NCI-H2081 treated with DMSO at 0.1 percent for 48 hours (cell line): ENCODE measurements around the gene JMJD1C.
A peak's percentile ranks its signal among the peaks of the same experiment; 100 is the strongest.
"Not testable (repeated sequence)": the region's sequence is repeated elsewhere in the genome, so short reads cannot be mapped to it uniquely, and the experiment has no call there.

ENCODE experiments used
- DNase-seq: peaks from one replicate; lab custom pipeline; 2025; lab: John Stamatoyannopoulos, UW

Gene JMJD1C

GRCh38 chr10:63283901-63284300, 181.9 kb downstream of the JMJD1C start:
- DNase-seq, result not testable (repeated sequence)

DNA sequence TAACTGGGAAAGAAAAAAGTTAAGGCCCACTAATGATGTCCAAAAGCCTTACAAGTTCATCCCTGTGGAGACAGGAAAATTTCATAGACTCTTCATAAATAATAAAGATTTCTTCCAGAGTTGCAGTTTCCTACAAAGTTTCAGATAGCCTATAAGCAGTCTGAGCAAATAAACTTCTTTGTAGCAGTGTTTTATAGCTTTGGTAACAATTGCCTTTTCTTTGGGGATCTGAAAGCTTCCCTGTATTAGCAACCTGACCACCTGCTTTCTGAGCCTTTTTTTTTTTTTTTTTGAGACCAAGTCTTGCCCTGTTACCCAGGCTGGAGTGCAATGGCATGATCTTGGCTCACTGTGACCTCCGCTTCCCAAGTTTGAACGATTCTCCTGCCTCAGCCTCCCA, 182.7 kb downstream of the JMJD1C start:
- DNase-seq, result no peak

DNA sequence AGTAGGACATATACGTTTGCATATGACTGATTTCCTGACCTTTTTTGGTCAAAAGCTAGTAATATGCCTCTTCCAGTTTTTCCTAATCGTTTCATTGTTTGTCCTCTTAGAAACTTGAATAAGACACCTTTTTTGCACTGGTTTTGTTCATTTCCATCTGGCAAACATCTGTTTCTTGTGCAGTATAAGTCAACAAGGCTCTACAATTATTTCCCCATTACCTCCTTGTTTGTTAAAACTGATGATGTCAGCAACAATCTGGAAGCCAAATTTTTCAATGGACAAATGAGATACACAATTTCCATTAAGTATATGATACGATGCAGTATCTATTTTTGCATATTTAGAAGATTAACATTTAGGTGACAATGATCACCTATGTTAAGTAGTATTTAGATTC, 183.8 kb downstream of the JMJD1C start:
- no peak for DNase-seq

DNA sequence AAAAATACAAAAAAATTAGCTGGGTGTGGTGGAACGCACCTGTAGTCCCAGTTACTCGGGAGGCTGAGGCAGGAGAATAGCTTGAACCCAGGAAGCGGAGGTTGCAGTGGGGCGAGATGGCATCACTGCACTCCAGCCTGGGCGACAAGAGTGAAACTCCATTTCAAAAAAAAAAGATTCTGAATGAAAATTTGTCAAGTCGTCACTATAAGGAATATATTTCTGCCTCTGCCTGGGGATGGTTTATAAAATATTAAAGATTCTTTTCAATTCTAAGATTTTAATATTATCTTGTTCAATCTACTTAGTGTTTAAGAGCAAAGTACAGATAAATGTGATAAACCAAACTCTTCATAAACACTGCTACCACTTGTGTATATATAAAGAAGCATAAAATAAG, 185.4 kb downstream of the JMJD1C start:
- DNase-seq, result no peak

DNA sequence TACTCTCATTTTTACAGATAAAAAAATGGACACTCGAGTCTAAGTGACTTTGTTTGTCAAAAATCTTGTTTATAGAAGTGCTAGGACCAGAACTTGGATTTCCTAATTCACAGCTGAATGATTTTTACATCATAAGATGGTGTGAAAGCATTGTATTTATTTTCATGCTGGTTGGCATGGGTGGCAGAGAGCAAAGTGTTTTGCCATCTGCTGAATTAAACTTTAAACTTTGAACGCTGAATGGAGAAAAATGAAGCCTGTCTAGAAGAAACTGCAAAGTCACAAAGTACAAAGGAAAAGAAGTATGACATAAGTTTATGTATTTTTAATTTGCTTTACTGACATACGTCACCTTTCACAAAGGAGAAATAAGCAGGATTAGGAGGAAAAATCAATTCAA, 190.7 kb downstream of the JMJD1C start:
- DNase-seq, result no peak

DNA sequence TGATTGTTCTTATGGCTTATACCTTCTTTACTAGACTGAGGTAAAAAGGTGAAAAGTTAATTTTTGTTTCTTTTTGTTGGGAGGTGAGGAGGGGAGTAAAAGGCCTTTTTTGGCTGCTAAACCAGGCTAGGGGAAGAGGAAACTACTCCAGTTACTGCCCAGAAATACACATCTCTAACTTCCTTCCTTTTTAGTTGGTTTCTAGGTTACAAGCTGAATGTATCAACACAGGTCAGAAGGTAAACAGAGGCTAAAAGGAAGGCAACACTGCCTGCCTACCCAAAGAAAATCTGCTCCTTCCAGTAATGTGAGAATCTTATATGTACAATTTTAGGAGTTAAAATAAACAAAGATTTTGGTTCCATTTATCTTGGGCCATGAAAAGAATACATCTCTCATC, 192.2 kb downstream of the JMJD1C start:
- no peak for DNase-seq

- peak; percentile 82 for DNase-seq
Measured at GRCh38 chr10:63268798-63269503, 196.8 kb downstream of the JMJD1C start.

DNA sequence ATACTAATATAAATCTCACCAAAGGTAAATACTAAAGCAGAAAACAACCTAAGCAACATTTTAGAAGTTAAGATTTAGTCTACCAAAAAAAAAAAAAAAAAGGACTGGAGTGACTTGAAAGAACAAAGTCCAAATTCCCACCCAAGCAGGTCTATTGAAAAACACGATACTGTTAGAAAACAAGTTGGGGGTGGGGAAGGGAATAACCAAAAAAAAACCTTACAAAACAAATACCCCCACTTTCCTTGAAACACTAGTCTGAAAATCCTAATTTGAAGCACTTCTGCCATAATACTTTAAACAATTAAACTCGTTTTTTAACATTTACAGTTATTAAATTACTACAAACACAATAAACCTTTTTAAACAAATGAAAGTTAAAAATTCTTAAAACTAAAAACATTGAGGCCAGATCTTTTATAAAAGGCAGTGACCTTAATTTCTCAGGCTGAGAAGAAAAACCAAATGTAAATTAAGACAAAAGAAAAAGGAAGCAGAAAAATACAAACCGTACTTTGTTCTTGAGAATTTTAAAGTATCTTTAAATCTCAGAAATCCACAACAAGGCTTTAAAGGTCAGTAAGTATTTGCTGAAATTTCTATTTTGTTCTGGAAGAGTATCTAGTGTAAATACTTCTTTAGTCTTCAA, 197.5 kb downstream of the JMJD1C start:
- no peak for DNase-seq

GRCh38 chr10:63267414-63268148, 198.2 kb downstream of the JMJD1C start:
- no peak for DNase-seq

DNA sequence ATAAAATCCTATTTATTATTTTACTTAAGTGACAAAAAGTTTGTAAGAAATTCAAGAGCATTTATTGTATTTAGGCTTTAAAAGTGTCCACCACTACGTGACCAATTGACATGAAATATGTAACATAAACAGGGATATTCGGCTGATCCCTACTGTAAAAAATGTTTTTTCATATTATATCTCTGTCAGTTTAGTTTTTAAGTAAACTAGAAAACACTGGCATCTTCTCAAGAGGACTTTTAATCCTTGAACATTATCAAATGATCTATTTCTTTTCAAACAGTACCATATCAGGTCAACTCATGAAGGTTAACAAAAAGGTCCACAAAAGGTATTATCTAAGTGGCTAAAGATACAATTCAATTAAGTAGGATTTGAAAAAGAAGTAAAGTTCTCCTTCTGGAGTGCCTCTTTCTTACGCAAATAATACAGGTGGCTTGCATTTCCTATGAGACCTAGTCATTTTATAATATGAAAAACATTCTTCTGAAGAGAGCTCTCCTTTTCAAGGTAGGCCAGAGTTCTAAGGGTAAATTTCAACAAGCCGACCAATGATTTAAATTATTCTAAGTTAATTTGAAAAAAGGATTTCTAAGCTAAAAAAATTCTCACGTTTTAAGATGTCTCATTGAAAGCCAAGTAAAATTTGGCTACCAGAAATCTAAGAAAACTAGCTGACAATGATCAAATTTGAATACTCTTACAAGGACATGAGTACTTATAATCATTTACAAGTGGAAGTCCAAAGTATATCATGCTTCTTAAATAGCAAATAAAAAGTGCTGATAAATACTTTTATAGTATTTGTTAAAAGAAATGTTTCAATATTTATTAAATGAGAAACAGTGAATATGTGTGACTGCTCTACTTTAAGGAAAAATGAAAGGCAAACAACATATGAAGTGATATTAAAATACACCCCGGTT, 199.1 kb downstream of the JMJD1C start:
- no peak for DNase-seq

DNA sequence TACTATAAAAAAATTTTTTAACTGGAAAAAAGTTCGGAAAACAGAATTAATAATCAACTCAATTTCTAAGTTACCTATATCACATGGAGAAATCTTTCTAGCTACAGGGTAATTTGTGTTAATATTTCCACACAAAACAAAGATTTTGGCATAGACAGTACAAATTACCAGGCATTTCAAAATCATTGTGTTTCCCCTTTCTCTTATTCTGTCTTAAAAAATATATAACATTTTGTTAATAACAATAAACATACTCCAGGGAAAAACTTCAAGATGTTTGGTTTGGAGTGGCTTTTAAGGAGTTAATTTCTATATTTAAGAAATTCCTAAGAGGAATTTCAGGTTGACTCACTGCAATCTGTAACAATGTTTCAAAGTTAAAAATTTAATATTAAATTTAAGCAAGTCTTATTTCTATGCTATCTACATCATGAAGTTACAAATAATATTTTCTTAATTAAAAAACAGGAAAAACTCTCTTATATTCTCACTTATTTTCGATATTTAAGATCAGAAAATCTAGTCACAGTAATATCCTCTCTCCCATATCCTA, 200.0 kb downstream of the JMJD1C start:
- no peak for DNase-seq

DNA sequence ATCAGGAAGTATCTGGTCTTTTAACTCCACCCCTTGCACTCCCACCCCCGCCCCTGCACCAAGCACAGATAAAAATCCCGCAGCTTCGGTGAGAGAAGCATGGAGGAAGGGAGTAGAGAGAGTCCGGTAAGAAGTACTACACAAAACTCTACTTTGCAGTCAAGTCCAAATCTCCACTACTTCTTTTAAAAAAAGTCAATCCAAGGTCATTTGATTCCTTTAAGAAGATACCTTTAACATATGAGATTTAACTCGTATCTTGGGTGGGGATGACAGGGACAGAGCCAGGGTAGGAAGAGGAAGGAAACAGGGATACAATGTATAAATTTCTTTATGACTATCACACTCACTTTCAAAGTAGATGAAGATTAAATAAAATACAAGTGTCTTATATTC, 200.6 kb downstream of the JMJD1C start:
- DNase-seq, result no peak

DNA sequence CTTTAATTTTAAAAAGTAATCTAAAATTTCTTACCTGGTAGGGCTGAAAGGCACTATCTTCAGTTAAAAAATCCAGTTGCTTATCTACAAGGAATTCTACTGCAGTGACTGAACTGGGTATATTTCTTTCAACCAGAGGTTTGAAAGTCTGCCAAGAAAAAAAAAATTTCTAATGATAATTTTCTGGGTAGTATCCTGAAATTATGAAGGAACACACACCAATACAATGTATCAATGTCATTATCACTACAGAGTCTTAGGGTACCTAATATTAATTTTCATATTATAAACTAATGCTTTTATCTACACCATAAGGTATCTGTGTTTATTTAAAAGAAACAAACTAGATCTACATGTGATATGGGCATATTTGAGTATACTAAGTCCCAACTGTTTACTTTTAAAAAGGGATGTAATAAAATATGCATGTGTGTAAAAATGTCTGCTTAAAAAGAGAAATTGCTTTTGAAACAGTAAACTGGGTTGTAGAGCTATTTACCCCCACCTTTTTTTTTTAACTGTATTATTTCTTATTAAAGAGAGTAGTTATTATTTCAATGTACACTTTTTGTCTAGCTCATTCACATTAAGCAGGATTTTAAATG, 201.1 kb downstream of the JMJD1C start:
- no peak for DNase-seq

DNA sequence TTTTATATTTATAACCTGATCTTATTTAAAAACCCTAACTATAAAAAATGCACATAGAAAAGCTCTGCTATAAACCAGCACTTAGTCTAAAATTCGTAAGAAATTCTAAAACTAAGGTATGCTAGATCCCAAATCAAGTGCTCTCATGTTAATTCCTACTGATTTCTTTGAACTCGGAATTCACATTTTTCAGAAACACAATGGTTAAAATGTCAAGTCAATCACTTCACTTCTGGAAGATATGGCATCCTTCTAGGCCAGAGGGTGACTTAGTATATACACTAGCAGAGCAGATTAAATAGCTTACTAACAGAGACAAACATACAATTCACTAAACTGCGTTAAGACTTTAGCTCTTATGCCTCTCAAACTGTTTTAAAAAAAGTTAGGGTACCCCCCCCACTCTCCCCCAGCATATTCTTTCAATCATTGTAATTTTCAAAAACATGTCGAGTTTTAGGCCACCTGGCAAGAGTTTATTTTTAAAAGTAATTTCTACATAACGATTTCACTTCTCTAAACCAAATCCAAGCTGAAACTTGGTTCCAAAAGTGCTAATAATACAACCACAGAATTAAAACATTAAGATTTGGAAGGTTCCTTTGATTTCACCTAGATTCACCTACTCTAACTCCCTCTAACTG, 203.2 kb downstream of the JMJD1C start:
- no peak for DNase-seq

- no peak for DNase-seq
Measured at GRCh38 chr10:63261496-63261895, 204.3 kb downstream of the JMJD1C start.

DNA sequence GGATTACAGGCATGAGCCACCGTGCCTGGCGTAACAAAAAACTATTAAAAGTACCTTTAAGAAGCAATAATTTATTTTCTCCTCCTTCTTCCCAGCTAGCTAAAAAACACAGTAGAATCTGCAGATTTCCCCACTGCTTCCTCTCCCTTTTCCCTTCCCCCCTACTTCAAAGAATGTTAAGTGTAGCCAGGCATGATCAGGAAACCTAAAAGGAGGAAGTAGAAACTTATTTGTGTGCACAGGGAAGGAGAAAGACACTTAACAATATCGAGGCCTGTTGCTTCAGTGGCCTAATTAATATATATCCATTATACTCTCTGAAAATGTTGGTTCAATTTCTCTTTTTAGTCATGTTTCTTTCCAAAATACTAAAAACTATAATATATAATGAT, 204.9 kb downstream of the JMJD1C start:
- DNase-seq, result no peak

DNA sequence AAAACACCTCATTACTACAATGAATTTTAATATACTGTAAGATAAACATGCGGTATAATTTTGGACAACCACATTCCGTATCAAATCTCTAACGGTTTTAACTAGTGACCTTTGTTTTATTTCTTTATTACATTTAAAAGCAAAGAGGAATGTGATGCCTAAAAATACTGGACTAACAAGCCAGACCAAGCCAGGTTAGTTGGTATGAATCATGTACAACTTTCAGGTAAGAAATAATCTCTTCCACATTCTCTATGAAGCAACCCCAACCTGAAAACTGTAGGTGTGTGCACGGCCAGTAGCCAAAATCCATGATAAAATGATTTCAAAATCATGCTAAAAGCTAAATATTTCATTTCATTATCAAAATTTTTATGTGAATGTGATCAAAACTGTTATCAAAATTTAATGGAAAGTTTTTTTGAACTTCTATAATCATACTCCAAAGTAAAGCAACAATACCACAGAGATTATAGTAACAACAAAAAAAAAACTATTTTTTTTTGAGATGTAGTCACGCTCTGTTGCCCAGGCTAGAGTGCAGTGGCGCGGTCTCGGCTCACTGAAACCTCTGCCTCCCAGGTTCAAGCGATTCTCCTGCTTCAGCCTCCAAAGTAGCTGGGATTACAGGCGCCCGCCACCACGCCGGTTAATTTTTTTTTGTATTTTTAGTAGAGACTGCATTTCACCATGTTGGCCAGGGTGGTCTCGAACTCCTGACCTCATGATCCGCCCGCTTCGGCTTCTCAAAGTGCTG, 205.5 kb downstream of the JMJD1C start:
- DNase-seq, result no peak

GRCh38 chr10:63258920-63259678, 206.7 kb downstream of the JMJD1C start:
- DNase-seq, result no peak

- DNase-seq, result no peak
Measured at GRCh38 chr10:63257778-63258177, 208.0 kb downstream of the JMJD1C start.
